ENCODE results near the gene COL23A1. TPM values are rescaled to one million over a fixed set of nuclear protein-coding genes. Genes with fewer than 3 reads are reported as not detected.

COL23A1 gene
- total RNA-seq, 1 experiment from 2014 or later: 5.7 TPM

- no peaks in the 10 kb centered on the region for H3K9me3 ChIP-seq (ENCODE audit: low read length)
- H3K4me2 ChIP-seq (ENCODE audit: low read depth, low read length, poor library complexity, severe bottlenecking): no peak overlapping the region
- no peak overlapping the region for H2AFZ ChIP-seq (ENCODE audit: low read length)
- H3K4me1 ChIP-seq (ENCODE audit: low read length): no peaks in the 10 kb centered on the region
- H4K20me1 ChIP-seq (ENCODE audit: insufficient read depth, low read depth, low read length): 0 out of 2 replicates have a peak, but pooled peaks cover 2% of the 10 kb centered on the region
- H3K9ac ChIP-seq (ENCODE audit: low read length): no peak overlapping the region
- no peaks in the 10 kb centered on the region for H3K27me3 ChIP-seq (ENCODE audit: low read length)
- H3K36me3 ChIP-seq (ENCODE audit: insufficient read depth, low read length): no peaks in the 10 kb centered on the region
- H3K9me2 ChIP-seq (replicated peaks; ENCODE audit: insufficient read depth, low read length): no peaks in the 10 kb centered on the region
- H3K79me2 ChIP-seq (ENCODE audit: low read length): no peaks in the 10 kb centered on the region
- no peak for DNase-seq
- H3K27ac ChIP-seq (ENCODE audit: low read length): no peak overlapping the region
- H3K4me3 ChIP-seq (ENCODE audit: low read length): no peak overlapping the region
These were observed 211.4 kb downstream of the COL23A1 start for GRCh38 chr5:178378527-178379484.

GRCh38 chr5:178377583-178378270 lies 212.5 kb downstream of the COL23A1 start:
- Histone ChIP-seq H3K27me3 (ENCODE audit: low read length) (no peaks in the 10 kb centered on the region), H3K27ac (ENCODE audit: low read length) (no peak overlapping the region), H2AFZ (ENCODE audit: low read length) (no peak overlapping the region), H3K4me3 (ENCODE audit: low read length) (no peak overlapping the region), H3K4me1 (ENCODE audit: low read length) (no peaks in the 10 kb centered on the region), H3K9me3 (ENCODE audit: low read length) (no peaks in the 10 kb centered on the region), H3K79me2 (ENCODE audit: low read length) (no peaks in the 10 kb centered on the region), H3K4me2 (ENCODE audit: low read depth, low read length, poor library complexity, severe bottlenecking) (no peak overlapping the region), H3K9me2 (replicated peaks; ENCODE audit: insufficient read depth, low read length) (no peaks in the 10 kb centered on the region), H4K20me1 (ENCODE audit: insufficient read depth, low read depth, low read length) (0 out of 2 replicates have a peak, but pooled peaks cover 2% of the 10 kb centered on the region), H3K36me3 (ENCODE audit: insufficient read depth, low read length) (no peaks in the 10 kb centered on the region), H3K9ac (ENCODE audit: low read length) (no peak overlapping the region)
- no peak for DNase-seq

GRCh38 chr5:178376921-178377582 lies 213.1 kb downstream of the COL23A1 start:
- H3K4me3 ChIP-seq (ENCODE audit: low read length): no peak overlapping the region
- H3K9me3 ChIP-seq (ENCODE audit: low read length): no peaks in the 10 kb centered on the region
- no peaks in the 10 kb centered on the region for H3K36me3 ChIP-seq (ENCODE audit: insufficient read depth, low read length)
- DNase-seq: no peak
- H3K27ac ChIP-seq (ENCODE audit: low read length): no peak overlapping the region
- no peaks in the 10 kb centered on the region for H3K79me2 ChIP-seq (ENCODE audit: low read length)
- no peaks in the 10 kb centered on the region for H3K9me2 ChIP-seq (replicated peaks; ENCODE audit: insufficient read depth, low read length)
- H3K4me2 ChIP-seq (ENCODE audit: low read depth, low read length, poor library complexity, severe bottlenecking): no peak overlapping the region
- H2AFZ ChIP-seq (ENCODE audit: low read length): no peak overlapping the region
- no peaks in the 10 kb centered on the region for H3K4me1 ChIP-seq (ENCODE audit: low read length)
- no peaks in the 10 kb centered on the region for H3K27me3 ChIP-seq (ENCODE audit: low read length)
- no peak overlapping the region for H3K9ac ChIP-seq (ENCODE audit: low read length)
- H4K20me1 ChIP-seq (ENCODE audit: insufficient read depth, low read depth, low read length): 0 out of 2 replicates have a peak, but pooled peaks cover 2% of the 10 kb centered on the region

GRCh38 chr5:178375348-178375747 lies 214.8 kb downstream of the COL23A1 start:
- Histone ChIP-seq H3K9ac (ENCODE audit: low read length) (no peak overlapping the region), H3K4me1 (ENCODE audit: low read length) (no peaks in the 10 kb centered on the region), H2AFZ (ENCODE audit: low read length) (no peak overlapping the region), H3K4me2 (ENCODE audit: low read depth, low read length, poor library complexity, severe bottlenecking) (no peak overlapping the region), H3K36me3 (ENCODE audit: insufficient read depth, low read length) (no peaks in the 10 kb centered on the region), H3K79me2 (ENCODE audit: low read length) (no peaks in the 10 kb centered on the region), H4K20me1 (ENCODE audit: insufficient read depth, low read depth, low read length) (0 out of 2 replicates have a peak, but pooled peaks cover 2% of the 10 kb centered on the region), H3K27me3 (ENCODE audit: low read length) (no peaks in the 10 kb centered on the region), H3K4me3 (ENCODE audit: low read length) (no peak overlapping the region), H3K27ac (ENCODE audit: low read length) (no peak overlapping the region), H3K9me3 (ENCODE audit: low read length) (no peaks in the 10 kb centered on the region), H3K9me2 (replicated peaks; ENCODE audit: insufficient read depth, low read length) (no peaks in the 10 kb centered on the region)
- DNase-seq: no peak

- Histone ChIP-seq H3K27ac (ENCODE audit: low read length) (no peak overlapping the region), H3K9me2 (replicated peaks; ENCODE audit: insufficient read depth, low read length) (no peaks in the 10 kb centered on the region), H4K20me1 (ENCODE audit: insufficient read depth, low read depth, low read length) (0 out of 2 replicates have a peak, but pooled peaks cover 2% of the 10 kb centered on the region), H3K9ac (ENCODE audit: low read length) (no peak overlapping the region), H2AFZ (ENCODE audit: low read length) (no peak overlapping the region), H3K4me3 (ENCODE audit: low read length) (no peak overlapping the region), H3K36me3 (ENCODE audit: insufficient read depth, low read length) (no peaks in the 10 kb centered on the region), H3K9me3 (ENCODE audit: low read length) (no peaks in the 10 kb centered on the region), H3K4me2 (ENCODE audit: low read depth, low read length, poor library complexity, severe bottlenecking) (no peak overlapping the region), H3K4me1 (ENCODE audit: low read length) (no peaks in the 10 kb centered on the region), H3K79me2 (ENCODE audit: low read length) (no peaks in the 10 kb centered on the region), H3K27me3 (ENCODE audit: low read length) (no peaks in the 10 kb centered on the region)
- no peak for DNase-seq
These were observed 216.5 kb downstream of the COL23A1 start for GRCh38 chr5:178373711-178374110.

- H3K9me2 ChIP-seq (replicated peaks; ENCODE audit: insufficient read depth, low read length): no peaks in the 10 kb centered on the region
- no peaks in the 10 kb centered on the region for H3K79me2 ChIP-seq (ENCODE audit: low read length)
- H3K4me1 ChIP-seq (ENCODE audit: low read length): no peaks in the 10 kb centered on the region
- DNase-seq: no peak
- no peak overlapping the region for H3K27ac ChIP-seq (ENCODE audit: low read length)
- 0 out of 2 replicates have a peak, but pooled peaks cover 2% of the 10 kb centered on the region for H4K20me1 ChIP-seq (ENCODE audit: insufficient read depth, low read depth, low read length)
- H3K36me3 ChIP-seq (ENCODE audit: insufficient read depth, low read length): no peaks in the 10 kb centered on the region
- no peak overlapping the region for H2AFZ ChIP-seq (ENCODE audit: low read length)
- no peaks in the 10 kb centered on the region for H3K27me3 ChIP-seq (ENCODE audit: low read length)
- H3K4me2 ChIP-seq (ENCODE audit: low read depth, low read length, poor library complexity, severe bottlenecking): no peak overlapping the region
- no peaks in the 10 kb centered on the region for H3K9me3 ChIP-seq (ENCODE audit: low read length)
- no peak overlapping the region for H3K9ac ChIP-seq (ENCODE audit: low read length)
- H3K4me3 ChIP-seq (ENCODE audit: low read length): no peak overlapping the region
These were observed 218.0 kb downstream of the COL23A1 start for GRCh38 chr5:178372142-178372571.

DNA sequence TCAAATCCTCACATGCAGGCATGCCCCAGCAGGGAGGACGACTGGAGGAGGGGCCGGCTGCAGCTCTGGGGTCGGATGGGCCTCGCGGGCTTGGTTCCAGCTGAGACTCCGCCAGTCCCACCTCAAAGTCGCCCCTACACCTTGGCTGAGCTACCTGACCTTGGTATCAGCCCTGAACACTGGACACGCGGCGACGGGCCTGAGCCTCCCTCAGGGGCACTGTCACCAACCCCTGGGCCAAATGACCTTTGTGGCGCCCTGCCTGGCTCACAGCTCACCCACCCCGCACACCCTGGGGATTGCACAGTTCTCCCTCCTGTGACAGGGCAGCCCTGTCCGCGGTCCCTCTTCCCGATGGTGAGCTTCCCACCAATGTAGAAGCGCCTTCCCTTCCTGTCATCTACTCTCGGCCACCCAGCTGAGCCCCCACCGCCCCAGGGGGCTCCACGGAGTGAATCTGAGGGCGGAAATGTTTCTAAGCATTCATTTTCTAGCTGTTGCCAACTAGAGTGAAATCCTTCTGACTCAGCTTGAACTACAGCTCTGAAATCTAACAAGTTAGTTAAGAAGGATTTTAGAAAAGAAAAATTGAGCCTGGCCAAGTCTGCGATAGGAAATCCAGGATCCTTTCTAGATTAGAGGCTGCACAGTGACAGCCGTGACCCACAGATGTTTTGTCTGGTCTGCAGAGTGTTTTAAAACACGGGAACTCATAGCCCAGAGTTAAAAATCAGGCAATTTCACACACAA lies 218.7 kb downstream of the COL23A1 start:
- no peaks in the 10 kb centered on the region for H3K9me3 ChIP-seq (ENCODE audit: low read length)
- no peaks in the 10 kb centered on the region for H3K9me2 ChIP-seq (replicated peaks; ENCODE audit: insufficient read depth, low read length)
- no peaks in the 10 kb centered on the region for H3K36me3 ChIP-seq (ENCODE audit: insufficient read depth, low read length)
- no peaks in the 10 kb centered on the region for H3K79me2 ChIP-seq (ENCODE audit: low read length)
- no peak overlapping the region for H3K4me2 ChIP-seq (ENCODE audit: low read depth, low read length, poor library complexity, severe bottlenecking)
- no peak overlapping the region for H3K27ac ChIP-seq (ENCODE audit: low read length)
- 0 out of 2 replicates have a peak, but pooled peaks cover 2% of the 10 kb centered on the region for H4K20me1 ChIP-seq (ENCODE audit: insufficient read depth, low read depth, low read length)
- no peaks in the 10 kb centered on the region for H3K27me3 ChIP-seq (ENCODE audit: low read length)
- no peak overlapping the region for H2AFZ ChIP-seq (ENCODE audit: low read length)
- no peak overlapping the region for H3K9ac ChIP-seq (ENCODE audit: low read length)
- no peak for DNase-seq
- no peaks in the 10 kb centered on the region for H3K4me1 ChIP-seq (ENCODE audit: low read length)
- H3K4me3 ChIP-seq (ENCODE audit: low read length): no peak overlapping the region
